Measurements from ENCODE around the gene FAIM.
"Not testable (repeated sequence)": the region's sequence is repeated elsewhere in the genome, so short reads cannot be mapped to it uniquely, and the experiment has no call there.

Gene FAIM

GRCh38 chr3:138601661-138602060 lies 6.9 kb upstream of the FAIM start:
- DNase-seq (ENCODE audit: low read depth in 2 of 2) = not testable (repeated sequence)

GRCh38 chr3:138604106-138604595 lies 4.4 kb upstream of the FAIM start:
- not testable (repeated sequence) for DNase-seq (ENCODE audit: low read depth in 2 of 2)

- DNase-seq (ENCODE audit: low read depth in 2 of 2) = no peak
Measured at GRCh38 chr3:138609898-138610266, 1.3 kb downstream of the FAIM start.

- no peak for DNase-seq (ENCODE audit: low read depth in 2 of 2)
Measured at GRCh38 chr3:138615462-138615861, 6.9 kb downstream of the FAIM start.

- no peak for DNase-seq (ENCODE audit: low read depth in 2 of 2)
Measured at GRCh38 chr3:138620431-138620830, 11.9 kb downstream of the FAIM start.

GRCh38 chr3:138624518-138624917 lies 15.9 kb downstream of the FAIM start:
- DNase-seq (ENCODE audit: low read depth in 2 of 2) = no peak

GRCh38 chr3:138625707-138626365 lies 17.3 kb downstream of the FAIM start:
- DNase-seq (ENCODE audit: low read depth in 2 of 2) = no peak

- DNase-seq (ENCODE audit: low read depth in 2 of 2) = no peak
Measured at GRCh38 chr3:138629526-138629925, 21.0 kb downstream of the FAIM start.

GRCh38 chr3:138638641-138639040 lies 30.1 kb downstream of the FAIM start:
- DNase-seq (ENCODE audit: low read depth in 2 of 2) = no peak

- DNase-seq (ENCODE audit: low read depth in 2 of 2) = no peak
Measured at GRCh38 chr3:138640537-138640936, 32.0 kb downstream of the FAIM start.

GRCh38 chr3:138642226-138642926 lies 33.8 kb downstream of the FAIM start:
- no peak for DNase-seq (ENCODE audit: low read depth in 2 of 2)

GRCh38 chr3:138642927-138643253 lies 34.3 kb downstream of the FAIM start:
- DNase-seq (ENCODE audit: low read depth in 2 of 2) = no peak

- no peak for DNase-seq (ENCODE audit: low read depth in 2 of 2)
Measured at GRCh38 chr3:138646008-138646407, 37.4 kb downstream of the FAIM start.

GRCh38 chr3:138646513-138646912 lies 37.9 kb downstream of the FAIM start:
- DNase-seq (ENCODE audit: low read depth in 2 of 2) = no peak

GRCh38 chr3:138649134-138649533 lies 40.6 kb downstream of the FAIM start:
- DNase-seq (ENCODE audit: low read depth in 2 of 2) = no peak

GRCh38 chr3:138653567-138653966 lies 45.0 kb downstream of the FAIM start:
- no peak for DNase-seq (ENCODE audit: low read depth in 2 of 2)

- no peak for DNase-seq (ENCODE audit: low read depth in 2 of 2)
Measured at GRCh38 chr3:138657508-138657907, 48.9 kb downstream of the FAIM start.

GRCh38 chr3:138668107-138668506 lies 59.5 kb downstream of the FAIM start:
- no peak for DNase-seq (ENCODE audit: low read depth in 2 of 2)

GRCh38 chr3:138670407-138670806 lies 61.8 kb downstream of the FAIM start:
- DNase-seq (ENCODE audit: low read depth in 2 of 2) = no peak

GRCh38 chr3:138673641-138674530 lies 65.3 kb downstream of the FAIM start:
- no peak for DNase-seq (ENCODE audit: low read depth in 2 of 2)

GRCh38 chr3:138675393-138675792 lies 66.8 kb downstream of the FAIM start:
- DNase-seq (ENCODE audit: low read depth in 2 of 2) = no peak

GRCh38 chr3:138678086-138678485 lies 69.5 kb downstream of the FAIM start:
- no peak for DNase-seq (ENCODE audit: low read depth in 2 of 2)
